Choroid plexus epithelial cell (primary cell): Measurements from ENCODE around the gene AP1AR.
A peak's percentile ranks its signal among the peaks of the same experiment; 100 is the strongest.
"Not testable (repeated sequence)": the region's sequence is repeated elsewhere in the genome, so short reads cannot be mapped to it uniquely, and the experiment has no call there.

Source experiments
- DNase-seq: peaks from one replicate; pipeline ENCODE4 v3.0.0-alpha.2; 2010; ENCODE audit warnings: low read depth
- H3K4me3 ChIP-seq: 2 replicates; pipeline ENCODE4 v1.5.1; 2011; ENCODE audit warnings: low read depth, mild to moderate bottlenecking, control low read depth, low read length, moderate library complexity
- CTCF ChIP-seq: conservative IDR thresholded peaks from 2 replicates; pipeline ENCODE4 v1.5.1; 2011; ENCODE audit warnings: low read depth, mild to moderate bottlenecking, control low read depth, inconsistent platforms, low read length, moderate library complexity

AP1AR gene

DNA sequence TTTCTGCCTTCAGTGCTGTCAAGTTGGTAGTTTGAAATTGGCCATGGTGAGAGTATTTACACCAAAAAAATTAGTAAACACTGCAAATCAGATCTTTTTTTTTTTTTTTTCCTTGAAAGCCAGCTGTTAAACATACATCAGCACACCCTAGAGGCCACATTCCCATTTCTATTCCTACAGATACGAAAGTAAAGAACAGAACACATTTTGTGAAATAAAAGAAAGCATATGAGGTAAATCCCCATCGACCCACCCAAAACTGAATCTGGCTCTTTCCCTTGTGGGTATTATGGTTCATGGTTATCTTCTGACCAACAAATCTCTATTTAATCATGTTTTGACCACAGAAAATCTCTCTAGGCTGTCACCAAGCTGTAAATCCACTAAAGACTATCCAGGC is 41.8 kb upstream of the AP1AR start:
- no peak overlapping the region for H3K4me3 ChIP-seq
- peak; percentile 70 for DNase-seq
- TF ChIP-seq CTCF = peak; percentile 44

DNA sequence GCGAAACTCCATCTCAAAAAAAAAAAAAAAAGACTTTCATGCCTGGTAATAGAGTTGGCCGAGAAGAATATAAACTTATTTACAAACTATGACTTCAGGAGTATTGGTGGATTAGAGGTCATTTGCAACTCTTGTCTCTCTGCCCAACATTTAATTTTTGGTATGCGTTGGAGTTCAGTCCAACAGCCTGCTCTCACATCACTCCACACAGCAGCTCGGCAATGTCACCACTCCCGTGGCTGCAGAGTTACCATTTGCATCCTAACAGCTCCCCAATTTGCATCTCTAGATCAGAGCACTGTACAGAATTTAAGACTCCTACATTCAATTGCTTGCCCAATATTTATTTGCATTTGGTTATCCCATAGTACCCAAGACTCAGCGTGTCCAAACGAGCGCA is 40.9 kb upstream of the AP1AR start:
- no peak for DNase-seq
- TF ChIP-seq CTCF = no peak
- H3K4me3 ChIP-seq = no peak overlapping the region

DNA sequence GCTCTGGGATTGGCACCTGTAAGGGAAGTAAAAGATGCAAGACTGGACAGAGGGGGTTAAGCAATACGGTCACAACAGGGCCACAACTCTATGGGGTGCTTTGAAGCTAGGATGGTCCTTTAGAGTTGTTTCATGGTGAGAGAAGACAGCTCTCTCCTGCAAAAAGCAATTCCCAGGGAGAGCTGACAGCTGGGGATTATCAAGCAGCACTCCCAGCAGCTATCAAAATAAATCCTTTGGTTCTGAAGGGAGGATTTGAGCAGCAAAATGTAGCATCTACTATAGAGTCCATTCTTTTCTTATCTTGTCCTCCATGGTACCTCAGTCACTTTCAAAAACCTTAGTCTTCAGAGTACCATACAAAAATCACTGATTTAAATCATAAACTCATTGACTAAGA is 35.1 kb upstream of the AP1AR start:
- no peak overlapping the region for H3K4me3 ChIP-seq
- no peak for DNase-seq
- TF ChIP-seq CTCF = no peak

DNA sequence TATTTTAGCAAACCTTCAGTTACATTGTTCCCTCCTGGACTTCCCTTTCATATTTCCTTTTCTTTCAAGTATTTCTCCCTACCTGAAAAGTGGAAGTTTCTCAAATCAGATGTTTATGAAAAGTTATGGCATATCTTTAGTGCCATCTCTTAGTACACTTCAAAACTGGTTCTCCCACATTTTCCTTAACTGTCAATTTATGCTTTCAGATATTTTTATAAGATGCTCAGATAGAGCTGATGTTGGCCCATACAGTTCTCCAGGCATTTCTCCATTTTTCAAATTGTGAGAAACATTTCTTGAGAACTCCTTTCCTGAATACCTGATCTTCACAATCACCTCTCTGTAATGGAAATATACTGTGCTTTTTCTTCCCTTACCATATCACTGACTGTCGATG is 32.5 kb upstream of the AP1AR start:
- TF ChIP-seq CTCF = no peak
- no peak overlapping the region for H3K4me3 ChIP-seq

GRCh38 chr4:112201915-112202505 is 29.6 kb upstream of the AP1AR start:
- no peak overlapping the region for H3K4me3 ChIP-seq
- no peak for TF ChIP-seq CTCF
- DNase-seq = no peak

More for the DNA sequence above, 32.5 kb upstream of the AP1AR start:
- no peak for DNase-seq

DNA sequence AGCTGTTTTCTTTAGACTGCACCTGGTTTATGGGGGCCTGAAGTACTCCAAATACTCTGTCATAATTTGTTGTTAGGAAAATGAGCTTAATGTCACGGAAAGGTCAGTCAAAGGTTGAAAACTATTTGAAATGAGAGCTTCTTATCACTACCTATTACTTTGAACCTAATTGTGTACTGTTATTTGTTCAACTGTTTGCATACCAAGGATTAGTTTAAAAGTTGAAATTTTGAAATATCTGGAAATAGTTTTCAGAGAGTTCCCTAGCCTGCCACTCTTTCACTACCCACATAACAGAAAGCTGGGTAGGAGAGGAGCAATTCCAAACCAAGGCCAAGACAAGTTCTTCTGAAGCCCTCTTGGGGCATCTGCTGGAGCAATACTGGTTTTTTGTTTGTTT is 28.0 kb upstream of the AP1AR start:
- no peak for TF ChIP-seq CTCF
- no peak overlapping the region for H3K4me3 ChIP-seq
- DNase-seq = no peak

GRCh38 chr4:112206431-112206830 is 25.2 kb upstream of the AP1AR start:
- TF ChIP-seq CTCF = no peak

GRCh38 chr4:112208137-112209095 is 23.2 kb upstream of the AP1AR start:
- DNase-seq = not testable (repeated sequence)

More at GRCh38 chr4:112206431-112206830, 25.2 kb upstream of the AP1AR start:
- DNase-seq = no peak
- no peak overlapping the region for H3K4me3 ChIP-seq

More at GRCh38 chr4:112208137-112209095, 23.2 kb upstream of the AP1AR start:
- not testable (repeated sequence) for H3K4me3 ChIP-seq
